Psoas muscle (tissue), 8 donors: ENCODE measurements around the gene XXYLT1. TPM values are rescaled to one million over a fixed set of nuclear protein-coding genes. Genes with fewer than 3 reads are reported as not detected.

Source experiments
- ATAC-seq, 4 donors: fragments of 200-7000 bp; cut with Tn5 transposase; one replicate each; pipeline ENCODE4 v1.9.1; 2020; ENCODE audit warnings: moderate library complexity in 3 of 4, mild to moderate bottlenecking in 2 of 4
- DNase-seq, 2 donors: peaks; one replicate each; pipeline ENCODE4 v3.0.0-alpha.2; 2020
- H3K27ac ChIP-seq: fragments of 200-600 bp; one replicate; pipeline ENCODE4 v1.8.0; 2022
- H3K27me3 ChIP-seq, 3 donors: fragments of 200-600 bp in 1 of 3; one replicate each; pipeline versions ENCODE4 v1.6.1 to v1.8.0; 2013 to 2022; ENCODE audit warnings: low read length in 2 of 3, mild to moderate bottlenecking in 2 of 3, moderate library complexity in 1 of 3; ENCODE audit not compliant: insufficient read depth in 3 of 3
- H3K36me3 ChIP-seq, 2 donors: fragments of 200-600 bp in 1 of 2; one replicate each; pipeline versions ENCODE4 v1.6.1 to v1.8.0; 2013 to 2022; ENCODE audit warnings: low read depth in 1 of 2, mild to moderate bottlenecking in 1 of 2, moderate library complexity in 1 of 2; ENCODE audit not compliant: insufficient read depth in 1 of 2
- H3K4me1 ChIP-seq: fragments of 200-600 bp; one replicate; pipeline ENCODE4 v1.8.0; 2022
- H3K4me3 ChIP-seq: fragments of 200-600 bp; one replicate; pipeline ENCODE4 v1.8.0; 2022; ENCODE audit warnings: mild to moderate bottlenecking
- H3K9me3 ChIP-seq: fragments of 200-600 bp; one replicate; pipeline ENCODE4 v1.8.0; 2022
- CTCF ChIP-seq: fragments of 200-600 bp; IDR thresholded peaks from one replicate; pipeline ENCODE4 v1.8.0; 2022; ENCODE audit warnings: antibody characterized with exemption
- WGBS, 3 donors: extraction: QIAGEN DNeasy Blood & Tissue Kit; methylation state at CpG; one replicate each; pipeline versions ENCODE4 v1.1.6 to v1.1.7; 2013; 5-methylcytosine and 5-hydroxymethylcytosine counted together
- intact Hi-C, 2 donors: fragments of 100-400 bp; cut with DNase I; formaldehyde crosslinking; loops; one replicate each; pipeline versions ENCODE4 v1.11.0 to v1.14.2; 2022
- polyA plus RNA-seq, 3 donors: library from polyadenylated mRNA; stranded (reverse); fragments of 200-250 nt; gene quantifications; one replicate each; pipeline ENCODE4 v1.2.3, GENCODE V29; 2013
- total RNA-seq, 4 donors: library from RNA; stranded (reverse); fragmentation: NEBNext Ultra II Directional in 2 of 4; extraction: Animal tissue kit (Norgen Biotek cat#: 25700) in 2 of 4; gene quantifications; one replicate each; pipeline versions ENCODE4 v1.2.1 to v1.2.4, GENCODE V29; 2021 to 2023
- donor health status: healthy with polysubstance abuse.
- donor health status: DM: no; HTN: no; CAD: no; lungs with moderate emphysema.
- donor health status: Bipolar disorder and iron deficiency.
- donor health status: healthy.
- donor health status: DM: yes; HTN: yes; CAD: no.
- donor health status: DM: no; HTN: no; CAD: no.
- donor health status: DM: no; HTN: no; CAD: no.
- donor health status: DM: yes; HTN: yes; CAD: no.

Gene XXYLT1
- total and polyA plus RNA-seq, 7 donors, result 0.86 to 3.5 (median 1.8) TPM

GRCh38 chr3:195086885-195087284 lies 184.1 kb downstream of the XXYLT1 start:
- peak in 1 of 2 donors; percentile 16 for DNase-seq
- H3K4me3 ChIP-seq, result no peak overlapping the region
- H3K27ac ChIP-seq, result no peak overlapping the region
- H3K4me1 ChIP-seq, result peaks cover 3% of the 10 kb centered on the region
- WGBS, 3 donors, result 83 to 93% (median 92%) methylated on average over 13 of the region's 13 CpGs
- H3K9me3 ChIP-seq, result no peaks in the 10 kb centered on the region
- intact Hi-C loops, result no loop called here
- H3K27me3 ChIP-seq, result no peaks in the 10 kb centered on the region
- ATAC-seq, result peak in 1 of 4 donors; percentile 30
- no peaks in the 10 kb centered on the region for H3K36me3 ChIP-seq
- no peak for TF ChIP-seq CTCF

DNA sequence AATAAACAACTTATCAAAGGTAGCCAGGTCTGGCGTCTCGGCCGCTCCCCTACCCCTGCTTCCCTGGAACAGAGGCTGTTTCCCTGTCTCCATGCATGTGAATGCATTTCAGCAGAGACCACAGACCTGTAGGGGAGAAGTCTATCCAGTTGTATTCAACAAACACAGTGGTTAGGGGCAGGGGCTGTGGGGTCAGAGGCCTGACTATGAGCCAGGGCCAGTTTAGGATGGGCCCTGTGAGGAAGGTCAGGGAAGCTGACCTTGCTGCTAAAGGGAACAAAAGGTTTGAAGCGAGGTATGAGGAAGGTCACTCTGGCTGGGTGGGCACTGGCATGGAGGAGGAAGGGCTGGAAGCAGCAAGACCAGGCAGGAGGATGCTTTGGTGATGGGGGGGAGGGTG lies 184.6 kb downstream of the XXYLT1 start:
- intact Hi-C loops, result no loop called here
- WGBS, 3 donors, result 94 to 98% (median 97%) methylated on average over 4 of the region's 4 CpGs
- Histone ChIP-seq H3K4me1 (peaks cover 9% of the 10 kb centered on the region), H3K36me3 (no peaks in the 10 kb centered on the region), H3K27me3 (no peaks in the 10 kb centered on the region), H3K4me3 (no peak overlapping the region), H3K9me3 (no peaks in the 10 kb centered on the region), H3K27ac (no peak overlapping the region)
- DNase-seq (peak in 1 of 2 donors; percentile 8), ATAC-seq (no peak)
- no peak for TF ChIP-seq CTCF

- no peaks in the 10 kb centered on the region for H3K9me3 ChIP-seq
- DNase-seq (peak; percentile 7 to 9), ATAC-seq (no peak)
- intact Hi-C loops, result no loop called here
- peaks cover 17% of the 10 kb centered on the region for H3K4me1 ChIP-seq
- no peak overlapping the region for H3K4me3 ChIP-seq
- no peaks in the 10 kb centered on the region for H3K36me3 ChIP-seq
- WGBS, 3 donors, result 94 to 95% (median 94%) methylated on average over 19 to 21 of the region's 21 CpGs
- H3K27me3 ChIP-seq, result no peaks in the 10 kb centered on the region
- TF ChIP-seq CTCF, result no peak
- H3K27ac ChIP-seq, result no peak overlapping the region
Observed at GRCh38 chr3:195085356-195086130, 185.4 kb downstream of the XXYLT1 start.

- H3K4me3 ChIP-seq, result no peak overlapping the region
- H3K36me3 ChIP-seq, result no peaks in the 10 kb centered on the region
- no peaks in the 10 kb centered on the region for H3K9me3 ChIP-seq
- DNase-seq (peak in 1 of 2 donors; percentile 28), ATAC-seq (no peak)
- WGBS, 3 donors, result 73 to 78% (median 74%) methylated on average over 5 of the region's 5 CpGs
- no peak for TF ChIP-seq CTCF
- H3K27me3 ChIP-seq, result no peaks in the 10 kb centered on the region
- intact Hi-C loops, result no loop called here
- H3K27ac ChIP-seq, result no peak overlapping the region
- H3K4me1 ChIP-seq, result peaks cover 25% of the 10 kb centered on the region
Observed at GRCh38 chr3:195084746-195085145, 186.2 kb downstream of the XXYLT1 start.
